Measurements from ENCODE around the gene STAB2. TPM values are rescaled to one million over a fixed set of nuclear protein-coding genes. Genes with fewer than 3 reads are reported as not detected.

The STAB2 gene
- total and polyA plus RNA-seq, 4 donors = 3.4 to 42.6 (median 16.6) TPM

- Histone ChIP-seq H3K36me3 (ENCODE audit: control insufficient read depth in 4 of 4, insufficient read depth in 3 of 4, low read depth in 1 of 4, low read length in 3 of 4) (no peaks in the 10 kb centered on the region), H3K27ac (ENCODE audit: low read depth in 1 of 2, low read length in 2 of 2) (no peak overlapping the region), H3K9ac (ENCODE audit: low read depth in 1 of 2, low read length in 2 of 2) (no peak overlapping the region), H3K27me3 (ENCODE audit: control insufficient read depth in 4 of 4, insufficient read depth in 4 of 4, low read length in 3 of 4) (peaks cover 0 to 3% (median 0%) of the 10 kb centered on the region in 4 donors), H3K4me1 (ENCODE audit: control insufficient read depth in 4 of 4, insufficient read depth in 4 of 4, low read length in 3 of 4) (no peaks in the 10 kb centered on the region), H3K4me3 (ENCODE audit: low read depth in 1 of 3, low read length in 3 of 3) (peak overlapping the region in 1 of 3 donors; percentile 22), H3K9me3 (ENCODE audit: control insufficient read depth in 4 of 4, low read length in 3 of 4) (no peaks in the 10 kb centered on the region)
- DNase-seq (ENCODE audit: low spot score) = no peak
- no peak for TF ChIP-seq EGR1 (IDR thresholded peaks at IDR 0.05; ENCODE audit: low read depth in 2 of 2)
- no peak for TF ChIP-seq YY1 (IDR thresholded peaks at IDR 0.05)
- TF ChIP-seq FOXA1 (IDR thresholded peaks at IDR 0.05) = no peak
- no peak for TF ChIP-seq NR2F2 (IDR thresholded peaks at IDR 0.05)
- no peak for TF ChIP-seq REST (IDR thresholded peaks at IDR 0.05)
- TF ChIP-seq HNF4G (IDR thresholded peaks at IDR 0.05) = no peak
- TF ChIP-seq CTCF (IDR thresholded peaks at IDR 0.05; ENCODE audit: low read depth, low read length, missing input control) = no peak
- TF ChIP-seq RXRA (IDR thresholded peaks at IDR 0.05) = no peak
Observed at GRCh38 chr12:103588680-103589079, 1.6 kb downstream of the STAB2 start.

- H3K9me3 ChIP-seq (ENCODE audit: control insufficient read depth in 4 of 4, low read length in 3 of 4) = no peaks in the 10 kb centered on the region
- DNase-seq (ENCODE audit: low spot score) = no peak
- no peaks in the 10 kb centered on the region for H3K36me3 ChIP-seq (ENCODE audit: control insufficient read depth in 4 of 4, insufficient read depth in 3 of 4, low read depth in 1 of 4, low read length in 3 of 4)
- H3K27ac ChIP-seq (ENCODE audit: low read depth in 1 of 2, low read length in 2 of 2) = no peak overlapping the region
- H3K9ac ChIP-seq (ENCODE audit: low read depth in 1 of 2, low read length in 2 of 2) = no peak overlapping the region
- H3K4me3 ChIP-seq (ENCODE audit: low read depth in 1 of 3, low read length in 3 of 3) = no peak overlapping the region
- H3K27me3 ChIP-seq (ENCODE audit: control insufficient read depth in 4 of 4, insufficient read depth in 4 of 4, low read length in 3 of 4) = peaks cover 0 to 2% (median 0%) of the 10 kb centered on the region in 4 donors
- WGBS = 88% methylated on average over 1 of the region's 1 CpG
- H3K4me1 ChIP-seq (ENCODE audit: control insufficient read depth in 4 of 4, insufficient read depth in 4 of 4, low read length in 3 of 4) = no peaks in the 10 kb centered on the region
- TF ChIP-seq JUND (IDR thresholded peaks at IDR 0.05) (no peak), TAF1 (conservative IDR thresholded peaks at IDR 0.05) (no peak), SP1 (IDR thresholded peaks at IDR 0.05) (no peak), RXRA (IDR thresholded peaks at IDR 0.05) (no peak), CTCF (IDR thresholded peaks at IDR 0.05; ENCODE audit: low read depth, low read length, missing input control) (no peak), ATF3 (IDR thresholded peaks at IDR 0.05) (no peak), REST (IDR thresholded peaks at IDR 0.05) (no peak), GABPA (IDR thresholded peaks at IDR 0.05 in 1 of 2, conservative IDR thresholded peaks at IDR 0.05 in 1 of 2) (no peak), HNF4A (conservative IDR thresholded peaks at IDR 0.05) (no peak), NR2F2 (IDR thresholded peaks at IDR 0.05) (no peak), FOXA1 (IDR thresholded peaks at IDR 0.05) (no peak), MAX (IDR thresholded peaks at IDR 0.05) (no peak), RAD21 (IDR thresholded peaks at IDR 0.05) (no peak), ZBTB33 (IDR thresholded peaks at IDR 0.05) (no peak), FOXA2 (IDR thresholded peaks at IDR 0.05) (no peak)
Observed at GRCh38 chr12:103589517-103589916, 2.4 kb downstream of the STAB2 start.

Measured in liver (tissue), 9 donors.